H1 (cell line): Measurements from ENCODE around the gene IL6ST. TPM values are rescaled to one million over a fixed set of nuclear protein-coding genes. Genes with fewer than 3 reads are reported as not detected.

ENCODE experiments used
- CTCF ChIA-PET: fragments of 300-600 bp; sonication (Branson Sonifier 250); formaldehyde crosslinking; loops from one replicate; lab custom pipeline; 2021; ENCODE audit not compliant: partially characterized antibody; lab: Charles Lee
- POLR2A ChIA-PET: fragments of 300-600 bp; sonication (Branson Sonifier 250); formaldehyde crosslinking; loops from one replicate; lab custom pipeline; 2021; ENCODE audit warnings: inconsistent platforms; ENCODE audit not compliant: partially characterized antibody; lab: Charles Lee
- DNase-seq, 2 experiments: peaks; one replicate each; pipeline versions ENCODE4 v3.0.0 to v3.0.0-alpha.2; 2010 to 2022; ENCODE audit warnings: low spot score in 2 of 2, low read depth in 1 of 2, mixed read lengths in 1 of 2
- FAIRE-seq: peaks from 2 replicates; lab custom pipeline; 2011; peaks lifted over from hg19 to GRCh38; lab: Jason Lieb, UNC
- H2AFZ ChIP-seq: 2 replicates; pipeline ENCODE4 v1.8.1; 2012; ENCODE audit warnings: low read length, inconsistent platforms
- H2AK5ac ChIP-seq: 2 replicates; pipeline ENCODE4 v1.6.1; 2013; ENCODE audit warnings: low read depth, low read length
- H2BK120ac ChIP-seq: replicated peaks from 2 replicates; pipeline ENCODE3; 2013; ENCODE audit warnings: low read depth, low read length, inconsistent platforms
- H2BK12ac ChIP-seq: 2 replicates; pipeline ENCODE4 v1.6.1; 2013; ENCODE audit warnings: low read depth, low read length
- H2BK15ac ChIP-seq: 2 replicates; pipeline ENCODE4 v1.6.1; 2013; ENCODE audit warnings: low read length
- H2BK20ac ChIP-seq: 2 replicates; pipeline ENCODE4 v1.6.1; 2013; ENCODE audit warnings: low read length
- H2BK5ac ChIP-seq: 2 replicates; pipeline ENCODE4 v1.6.1; 2013; ENCODE audit warnings: low read depth, low read length
- H3K14ac ChIP-seq: 2 replicates; pipeline ENCODE4 v1.6.1; 2013; ENCODE audit warnings: inconsistent platforms; ENCODE audit not compliant: insufficient read length
- H3K18ac ChIP-seq: 2 replicates; pipeline ENCODE4 v1.6.1; 2013; ENCODE audit warnings: low read length; ENCODE audit errors: extremely low read depth
- H3K23ac ChIP-seq: 2 replicates; pipeline ENCODE4 v1.6.1; 2013; ENCODE audit warnings: inconsistent platforms; ENCODE audit not compliant: insufficient read length
- H3K23me2 ChIP-seq: 2 replicates; pipeline ENCODE4 v1.6.1; 2013; ENCODE audit warnings: low read depth, low read length
- H3K27ac ChIP-seq: 2 replicates; pipeline ENCODE4 v1.6.1; 2011; ENCODE audit warnings: low read depth, low read length, inconsistent platforms
- H3K27me3 ChIP-seq, 4 experiments: replicated peaks in 1 of 4; 1 replicate in 1 of 4; 2 replicates in 3 of 4; pipeline versions ENCODE4 v1.6.1 to v1.8.1; 2011 to 2013; ENCODE audit warnings: low read length in 3 of 4, mild to moderate bottlenecking in 3 of 4, inconsistent platforms in 2 of 4, mixed read lengths in 2 of 4, moderate library complexity in 1 of 4; ENCODE audit not compliant: control insufficient read depth in 3 of 4, insufficient read depth in 3 of 4; ENCODE audit errors: extremely low read depth in 1 of 4
- H3K36me3 ChIP-seq, 4 experiments: 2 replicates each; pipeline versions ENCODE4 v1.6.1 to v1.8.1; 2011 to 2013; ENCODE audit warnings: mild to moderate bottlenecking in 4 of 4, low read length in 3 of 4, moderate library complexity in 2 of 4, control low read depth in 1 of 4, inconsistent platforms in 1 of 4; ENCODE audit not compliant: insufficient read depth in 4 of 4, control insufficient read depth in 2 of 4
- H3K4ac ChIP-seq: replicated peaks from 2 replicates; pipeline ENCODE3; 2013; ENCODE audit warnings: low read length, low read depth, mixed read lengths, inconsistent platforms; ENCODE audit not compliant: insufficient read length
- H3K4me1 ChIP-seq, 4 experiments: replicated peaks in 1 of 4; 1 replicate in 1 of 4; 2 replicates in 3 of 4; pipeline versions ENCODE4 v1.6.1 to v1.8.1; 2011 to 2013; ENCODE audit warnings: low read length in 3 of 4, inconsistent platforms in 2 of 4, mixed read lengths in 1 of 4; ENCODE audit not compliant: insufficient read depth in 4 of 4, control insufficient read depth in 3 of 4
- H3K4me2 ChIP-seq, 2 experiments: 2 replicates each; pipeline versions ENCODE4 v1.6.1 to v1.8.1; 2011 to 2013; ENCODE audit warnings: low read depth in 2 of 2, low read length in 2 of 2, control low read depth in 1 of 2, inconsistent platforms in 1 of 2, mild to moderate bottlenecking in 1 of 2; ENCODE audit not compliant: insufficient read depth in 1 of 2
- H3K4me3 ChIP-seq, 4 experiments: fragments of 200-600, 300-600 bp in 1 of 4; sonication (generic), shearing (Covaris generic), sonication (Bioruptor Twin) in 1 of 4; 2 replicates each; pipeline versions ENCODE4 v1.5.1 to v1.8.1; 2011 to 2016; ENCODE audit warnings: low read length in 4 of 4, low read depth in 3 of 4, control low read depth in 2 of 4, inconsistent platforms in 2 of 4, mild to moderate bottlenecking in 2 of 4, mixed read lengths in 1 of 4, moderate library complexity in 1 of 4; ENCODE audit not compliant: insufficient read depth in 2 of 4; ENCODE audit errors: extremely low read depth in 1 of 4
- H3K56ac ChIP-seq: replicated peaks from 2 replicates; pipeline ENCODE3; 2013; ENCODE audit warnings: low read depth, mild to moderate bottlenecking, mixed read lengths, low read length, inconsistent platforms; ENCODE audit not compliant: insufficient read length
- H3K79me1 ChIP-seq: 2 replicates; pipeline ENCODE4 v1.6.1; 2013; ENCODE audit warnings: low read depth, low read length, control low read depth
- H3K79me2 ChIP-seq, 2 experiments: 2 replicates each; pipeline versions ENCODE4 v1.6.1 to v1.8.1; 2012 to 2013; ENCODE audit warnings: low read length in 2 of 2, mild to moderate bottlenecking in 2 of 2, inconsistent platforms in 1 of 2; ENCODE audit not compliant: insufficient read depth in 2 of 2, control insufficient read depth in 1 of 2
- H3K9ac ChIP-seq, 4 experiments: replicated peaks in 1 of 4; 1 replicate in 1 of 4; 2 replicates in 3 of 4; pipeline versions ENCODE4 v1.6.1 to v1.8.1; 2011 to 2013; ENCODE audit warnings: low read depth in 3 of 4, low read length in 3 of 4, control low read depth in 2 of 4, mild to moderate bottlenecking in 2 of 4, moderate library complexity in 2 of 4, inconsistent platforms in 1 of 4; ENCODE audit errors: extremely low read depth in 1 of 4
- H3K9me3 ChIP-seq, 2 experiments: 2 replicates each; pipeline versions ENCODE4 v1.6.1 to v1.8.1; 2012 to 2013; ENCODE audit warnings: mild to moderate bottlenecking in 2 of 2, moderate library complexity in 2 of 2, control low read depth in 1 of 2, inconsistent platforms in 1 of 2, low read depth in 1 of 2, low read length in 1 of 2, mixed read lengths in 1 of 2; ENCODE audit not compliant: insufficient read depth in 2 of 2
- H4K20me1 ChIP-seq, 2 experiments: replicated peaks in 1 of 2; 2 replicates each; pipeline versions ENCODE3 to v1.8.1; 2011 to 2013; ENCODE audit warnings: inconsistent platforms in 2 of 2, low read length in 2 of 2, mild to moderate bottlenecking in 1 of 2; ENCODE audit not compliant: insufficient read depth in 2 of 2, control insufficient read depth in 1 of 2
- H4K5ac ChIP-seq: 2 replicates; pipeline ENCODE4 v1.6.1; 2013; ENCODE audit warnings: low read length, low read depth, mixed read lengths, inconsistent platforms; ENCODE audit not compliant: insufficient read length
- H4K8ac ChIP-seq: 2 replicates; pipeline ENCODE4 v1.8.0; 2013; ENCODE audit warnings: mild to moderate bottlenecking, moderate library complexity, low read length, inconsistent platforms; ENCODE audit not compliant: insufficient read depth; ENCODE audit errors: extremely low read depth
- H4K91ac ChIP-seq: replicated peaks from 2 replicates; pipeline ENCODE3; 2013; ENCODE audit warnings: low read length, mixed read lengths, inconsistent platforms; ENCODE audit not compliant: insufficient read length
- ASH2L ChIP-seq: fragments of 200-600, 300-600 bp; sonication (generic); IDR thresholded peaks from one replicate; pipeline ENCODE4 v1.7.1; 2017; ENCODE audit warnings: low read length
- BRCA1 ChIP-seq: IDR thresholded peaks from 2 replicates; pipeline ENCODE4 v1.6.1; 2012; ENCODE audit warnings: low read depth, low read length, improper control_type of control experiment
- EP300 ChIP-seq, 2 experiments: IDR thresholded peaks; 1 replicate in 1 of 2; 2 replicates in 1 of 2; pipeline ENCODE4 v1.6.1; 2011 to 2012; ENCODE audit warnings: low read depth in 2 of 2, low read length in 2 of 2, mild to moderate bottlenecking in 2 of 2, borderline replicate concordance in 1 of 2, inconsistent platforms in 1 of 2, moderate library complexity in 1 of 2
- GABPA ChIP-seq: IDR thresholded peaks from 2 replicates; pipeline ENCODE4 v1.6.1; 2011; ENCODE audit warnings: mild to moderate bottlenecking, low read length, moderate library complexity, borderline replicate concordance; ENCODE audit not compliant: insufficient read depth
- GTF2F1 ChIP-seq: IDR thresholded peaks from 2 replicates; pipeline ENCODE4 v1.6.1; 2012; ENCODE audit warnings: low read depth, low read length, improper control_type of control experiment, borderline replicate concordance
- HDAC6 ChIP-seq: IDR thresholded peaks from one replicate; pipeline ENCODE4 v1.7.1; 2012; ENCODE audit warnings: low read depth, mild to moderate bottlenecking, inconsistent platforms, low read length, moderate library complexity
- MAFK ChIP-seq: IDR thresholded peaks from 2 replicates; pipeline ENCODE4 v1.6.1; 2012; ENCODE audit warnings: low read depth, mild to moderate bottlenecking, improper control_type of control experiment, low read length
- MAX ChIP-seq: IDR thresholded peaks from 2 replicates; pipeline ENCODE4 v1.6.1; 2012; ENCODE audit warnings: inconsistent platforms
- RXRA ChIP-seq: IDR thresholded peaks from 2 replicates; pipeline ENCODE4 v1.6.1; 2011; ENCODE audit warnings: low read depth, mild to moderate bottlenecking, low read length, moderate library complexity; ENCODE audit not compliant: insufficient read depth
- SP1 ChIP-seq: IDR thresholded peaks from 2 replicates; pipeline ENCODE4 v1.6.1; 2011; ENCODE audit warnings: low read depth, low read length
- SUZ12 ChIP-seq: fragments of 200-600 bp; sonication (generic); IDR thresholded peaks from 2 replicates; pipeline ENCODE4 v1.6.1; 2012; ENCODE audit warnings: mild to moderate bottlenecking, inconsistent platforms, low read length, moderate library complexity, mixed read lengths
- TAF7 ChIP-seq: optimal IDR thresholded peaks from 2 replicates; pipeline ENCODE3; 2011; ENCODE audit warnings: low read depth, mild to moderate bottlenecking, inconsistent platforms, low read length, moderate library complexity, borderline replicate concordance
- WGBS, 2 experiments: shearing (Covaris generic) in 1 of 2; methylation state at CpG; one replicate each; pipeline versions ENCODE4 v1.1.6 to v1.1.7; 2013 to 2015; ENCODE audit warnings: low lambda C conversion rate in 2 of 2, mixed read lengths in 2 of 2, inconsistent platforms in 1 of 2, low coverage in 1 of 2, missing lambda C conversion rate in 1 of 2; ENCODE audit not compliant: insufficient replicate concordance in 2 of 2, insufficient coverage in 1 of 2, insufficient read length in 1 of 2; ENCODE audit errors: extremely low coverage in 1 of 2, missing lambda C conversion rate in 1 of 2; 5-methylcytosine and 5-hydroxymethylcytosine counted together
- polyA plus RNA-seq, 7 experiments: library from polyadenylated mRNA; depleted of rRNA in 3 of 7; stranded (reverse) in 5 of 7; unstranded in 2 of 7; fragments of >200 nt in 5 of 7; fragments of 200-250 nt in 2 of 7; gene quantifications; 1 replicate in 5 of 7; 2 replicates in 1 of 7; 4 replicates in 1 of 7; pipeline versions ENCODE4 v1.2.1 to v1.2.3, GENCODE V29; 2011 to 2013; ENCODE audit warnings: missing spikeins in 2 of 7, mixed read lengths in 2 of 7
- total RNA-seq: library from RNA; stranded (reverse); fragmentation: NEBNext Ultra II Directional; extraction: Animal tissue kit (Norgen Biotek cat#: 25700); gene quantifications from 2 replicates; pipeline ENCODE4 v1.2.1, GENCODE V29; 2021

Gene IL6ST
- total and polyA plus RNA-seq, 2 of the 8 experiments (the other 6 are each of a cell fraction or from before 2014, with no cell fraction given) = 1.4 to 11.1 TPM

GRCh38 chr5:55989860-55990259 is 4.9 kb downstream of the IL6ST start:
- Histone ChIP-seq H4K5ac (no peak overlapping the region), H3K79me1 (no peaks in the 10 kb centered on the region), H3K23ac (no peak overlapping the region), H4K8ac (no peak overlapping the region), H2AK5ac (no peak overlapping the region), H3K9ac (no peak overlapping the region), H3K27me3 (no peaks in the 10 kb centered on the region), H2BK12ac (no peak overlapping the region), H2BK15ac (no peak overlapping the region), H2BK120ac (no peak overlapping the region), H3K36me3 (no peaks in the 10 kb centered on the region), H3K79me2 (peaks cover 0 to 18% of the 10 kb centered on the region in 2 experiments; a peak in 1 of 4 replicates), H3K4me3 (no peak overlapping the region), H4K91ac (no peak overlapping the region), H3K4me1 (peaks cover 0 to 2% (median 0%) of the 10 kb centered on the region in 4 experiments; a peak in 1 of 7 replicates), H4K20me1 (peaks cover 0 to 2% of the 10 kb centered on the region in 2 experiments), H3K56ac (no peak overlapping the region), H2AFZ (no peak overlapping the region), H3K18ac (no peak overlapping the region), H2BK20ac (no peak overlapping the region)
- POLR2A ChIA-PET = interaction anchor here (0.6 kb wide), 1 partner anchor 18 kb away, joined by 3 read pairs; no protein-coding TSS in a partner anchor
- no peak for DNase-seq
- TF ChIP-seq GABPA (no peak), RXRA (no peak), SUZ12 (no peak), HDAC6 (no peak), MAFK (no peak), TAF7 (no peak), SP1 (no peak), GTF2F1 (no peak), MAX (no peak), ASH2L (no peak), EP300 (IDR thresholded peaks at IDR 0.05; ENCODE audit: borderline replicate concordance in 1 of 2, low read depth in 2 of 2, low read length in 2 of 2) (no peak), BRCA1 (no peak)
- TF ChIP-seq, all 59 proteins: peak for 0
- Histone ChIP-seq H3K9me3 (no peaks in the 10 kb centered on the region), H3K4ac (no peak overlapping the region), H3K23me2 (no peaks in the 10 kb centered on the region), H2BK5ac (no peak overlapping the region), H3K27ac (no peak overlapping the region), H3K14ac (no peak overlapping the region), H3K4me2 (no peak overlapping the region)
- no peak for FAIRE-seq
- CTCF ChIA-PET = interaction anchor here (0.8 to 1.2 kb wide), 5 partner anchors 17 to 211 kb away, joined by 3 to 4 read pairs (median 4); no protein-coding TSS in a partner anchor
- 71% methylated on average over 1 of the region's 1 CpG; no CpG with 5 or more reads in 1 of the 2 experiments for WGBS, 2 experiments
